ENCODE results near the gene PCCB. TPM values are rescaled to one million over a fixed set of nuclear protein-coding genes. Genes with fewer than 3 reads are reported as not detected.

The PCCB gene
- total RNA-seq, 2 donors from 2014 or later, result 19.3 to 22.6 TPM

DNA sequence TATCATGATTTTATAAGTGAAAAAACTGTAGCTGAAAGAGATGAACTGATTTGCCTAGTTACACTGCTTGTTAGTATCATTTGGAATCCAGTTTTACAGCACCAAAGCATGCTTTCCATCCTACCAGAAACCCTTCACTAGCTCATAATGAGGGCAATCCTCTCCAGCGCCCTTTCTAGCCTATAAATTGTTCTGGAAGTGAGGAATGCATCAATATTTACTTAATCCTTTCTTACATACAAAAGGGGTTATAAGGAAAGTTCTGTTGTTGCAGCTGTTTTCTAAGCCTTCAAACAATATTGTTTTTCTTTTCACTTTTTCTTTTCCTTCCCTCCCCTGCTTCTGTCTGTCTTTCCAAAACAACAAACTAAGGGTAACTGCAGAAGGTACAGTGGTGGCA is 11.0 kb upstream of the PCCB start:
- Histone ChIP-seq H3K27me3 (replicated peaks; ENCODE audit: insufficient read depth) (no peaks in the 10 kb centered on the region), H3K4me3 (no peak overlapping the region), H3K4me1 (ENCODE audit: control insufficient read depth in 1 of 2, low read depth in 2 of 2) (no peaks in the 10 kb centered on the region), H3K9me3 (no peaks in the 10 kb centered on the region), H3K36me3 (no peaks in the 10 kb centered on the region), H3K27ac (no peak overlapping the region)
- TF ChIP-seq, protein P1, sequence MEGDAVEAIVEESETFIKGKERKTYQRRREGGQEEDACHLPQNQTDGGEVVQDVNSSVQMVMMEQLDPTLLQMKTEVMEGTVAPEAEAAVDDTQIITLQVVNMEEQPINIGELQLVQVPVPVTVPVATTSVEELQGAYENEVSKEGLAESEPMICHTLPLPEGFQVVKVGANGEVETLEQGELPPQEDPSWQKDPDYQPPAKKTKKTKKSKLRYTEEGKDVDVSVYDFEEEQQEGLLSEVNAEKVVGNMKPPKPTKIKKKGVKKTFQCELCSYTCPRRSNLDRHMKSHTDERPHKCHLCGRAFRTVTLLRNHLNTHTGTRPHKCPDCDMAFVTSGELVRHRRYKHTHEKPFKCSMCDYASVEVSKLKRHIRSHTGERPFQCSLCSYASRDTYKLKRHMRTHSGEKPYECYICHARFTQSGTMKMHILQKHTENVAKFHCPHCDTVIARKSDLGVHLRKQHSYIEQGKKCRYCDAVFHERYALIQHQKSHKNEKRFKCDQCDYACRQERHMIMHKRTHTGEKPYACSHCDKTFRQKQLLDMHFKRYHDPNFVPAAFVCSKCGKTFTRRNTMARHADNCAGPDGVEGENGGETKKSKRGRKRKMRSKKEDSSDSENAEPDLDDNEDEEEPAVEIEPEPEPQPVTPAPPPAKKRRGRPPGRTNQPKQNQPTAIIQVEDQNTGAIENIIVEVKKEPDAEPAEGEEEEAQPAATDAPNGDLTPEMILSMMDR (IDR thresholded peaks at IDR 0.05), result no peak
- DNase-seq (ENCODE audit: low spot score) (no peak), ATAC-seq (ENCODE audit: insufficient number of reproducible peaks, low FRiP score, low read depth) (no peak)

DNA sequence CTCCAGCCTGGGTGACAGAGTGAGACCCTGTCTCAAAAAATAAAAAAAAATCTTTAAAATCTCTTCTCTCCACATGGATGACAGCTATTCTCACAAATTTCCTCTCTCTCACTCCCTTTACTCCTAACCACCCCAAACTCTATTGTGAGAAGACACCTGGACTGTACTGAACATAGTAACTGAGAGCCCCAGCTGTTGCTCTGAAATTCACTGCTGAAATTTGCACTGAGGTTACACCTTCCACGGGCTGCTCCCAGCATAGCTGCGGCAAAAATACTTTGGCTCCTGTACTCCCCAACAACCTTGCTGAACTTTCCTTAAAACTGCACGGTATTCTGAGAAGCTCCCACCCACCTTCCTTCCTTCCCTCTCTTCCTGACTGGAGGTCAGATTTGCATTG is 4.4 kb upstream of the PCCB start:
- H3K27me3 ChIP-seq (replicated peaks; ENCODE audit: insufficient read depth), result no peaks in the 10 kb centered on the region
- no peak overlapping the region for H3K4me3 ChIP-seq
- DNase-seq (ENCODE audit: low spot score) (no peak), ATAC-seq (ENCODE audit: insufficient number of reproducible peaks, low FRiP score, low read depth) (no peak)
- TF ChIP-seq, protein P1 (IDR thresholded peaks at IDR 0.05), result no peak
- no peaks in the 10 kb centered on the region for H3K36me3 ChIP-seq
- no peaks in the 10 kb centered on the region for H3K9me3 ChIP-seq
- H3K27ac ChIP-seq, result no peak overlapping the region
- H3K4me1 ChIP-seq (ENCODE audit: control insufficient read depth in 1 of 2, low read depth in 2 of 2), result no peaks in the 10 kb centered on the region

DNA sequence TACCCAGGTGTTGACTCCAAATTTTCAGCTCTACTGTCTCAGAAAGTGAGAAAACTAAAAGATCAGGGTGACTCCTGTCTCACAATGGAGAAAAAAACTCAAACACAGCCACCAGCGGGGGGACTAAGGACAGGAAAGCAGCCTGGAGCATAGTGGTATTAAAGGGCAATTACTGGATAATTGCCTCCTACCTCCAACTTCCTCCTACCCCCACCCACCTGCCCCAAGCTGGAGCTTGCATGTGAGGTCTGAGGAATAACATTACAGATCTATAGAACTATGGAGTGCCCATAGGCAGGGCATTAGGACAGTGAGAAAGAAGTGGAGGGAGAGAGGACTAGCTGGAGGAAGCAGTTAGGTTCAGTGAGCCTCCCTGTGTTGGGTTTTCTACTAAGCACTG is 2.7 kb upstream of the PCCB start:
- TF ChIP-seq, protein P1 (IDR thresholded peaks at IDR 0.05), result no peak
- Histone ChIP-seq H3K9me3 (no peaks in the 10 kb centered on the region), H3K27ac (no peak overlapping the region), H3K4me1 (ENCODE audit: control insufficient read depth in 1 of 2, low read depth in 2 of 2) (peaks cover 0 to 9% of the 10 kb centered on the region in 2 donors), H3K36me3 (no peaks in the 10 kb centered on the region), H3K27me3 (replicated peaks; ENCODE audit: insufficient read depth) (no peaks in the 10 kb centered on the region), H3K4me3 (no peak overlapping the region)
- no peak for DNase-seq (ENCODE audit: low spot score)
- no peak for ATAC-seq (ENCODE audit: insufficient number of reproducible peaks, low FRiP score, low read depth)

DNA sequence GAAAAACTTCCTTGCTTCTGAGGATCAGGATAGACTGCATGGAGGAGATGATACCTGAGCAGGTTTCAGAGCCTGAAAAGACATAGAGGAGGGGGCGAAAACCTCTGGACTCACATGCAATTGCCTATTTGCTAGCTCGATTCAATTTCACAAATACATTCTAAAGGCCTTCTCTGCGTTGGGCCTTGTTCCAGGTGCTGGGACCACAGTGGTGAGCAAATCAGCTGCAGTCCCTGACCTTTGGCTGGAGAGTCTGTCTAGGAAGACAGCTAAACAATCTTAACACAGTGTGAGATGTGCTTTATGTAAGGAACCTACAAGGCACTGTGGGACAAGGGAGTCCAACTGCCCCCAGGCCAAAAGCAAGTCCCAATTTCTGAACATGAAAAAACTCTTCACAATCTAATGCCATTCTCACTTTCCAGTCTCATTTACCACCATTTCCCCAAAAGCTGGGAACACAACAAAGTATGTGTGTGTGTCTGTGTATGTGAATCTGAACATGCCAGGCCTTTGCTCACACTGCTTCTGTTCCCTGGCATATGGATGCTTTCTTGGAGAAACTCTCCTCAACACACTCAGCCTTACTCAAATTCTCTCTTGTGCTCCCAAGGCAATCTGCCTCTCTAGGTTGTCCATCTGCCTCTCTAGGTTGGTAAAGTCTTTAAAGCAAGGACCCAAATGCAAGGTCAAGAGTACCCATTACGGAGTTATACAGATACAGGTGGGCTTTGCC is 2.1 kb upstream of the PCCB start:
- Histone ChIP-seq H3K9me3 (no peaks in the 10 kb centered on the region), H3K4me3 (no peak overlapping the region), H3K27ac (no peak overlapping the region), H3K36me3 (no peaks in the 10 kb centered on the region), H3K4me1 (ENCODE audit: control insufficient read depth in 1 of 2, low read depth in 2 of 2) (peaks cover 0 to 9% of the 10 kb centered on the region in 2 donors), H3K27me3 (replicated peaks; ENCODE audit: insufficient read depth) (no peaks in the 10 kb centered on the region)
- DNase-seq (ENCODE audit: low spot score) (no peak), ATAC-seq (ENCODE audit: insufficient number of reproducible peaks, low FRiP score, low read depth) (no peak)
- TF ChIP-seq, protein P1 (IDR thresholded peaks at IDR 0.05), result no peak

DNA sequence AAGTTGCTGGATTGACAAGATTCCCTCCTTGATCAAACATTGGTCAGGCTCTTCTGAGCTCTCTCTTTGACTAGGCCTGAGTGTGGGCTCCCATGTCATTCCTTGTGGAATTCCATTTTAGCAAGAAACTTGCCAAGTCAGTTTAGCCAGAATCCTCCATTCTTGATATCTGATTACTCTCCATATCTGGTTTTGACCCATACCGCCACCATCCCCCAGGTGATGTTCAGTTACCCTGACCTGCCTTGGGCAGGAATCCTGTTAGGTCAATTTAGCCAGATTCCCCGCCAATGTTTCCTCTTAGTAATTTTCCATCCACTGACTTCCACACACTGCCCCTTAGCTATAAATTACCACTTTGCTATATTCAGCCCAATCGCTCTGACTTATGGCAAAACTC is 1.0 kb upstream of the PCCB start:
- TF ChIP-seq, protein P1 (IDR thresholded peaks at IDR 0.05), result no peak
- no peaks in the 10 kb centered on the region for H3K9me3 ChIP-seq
- no peak overlapping the region for H3K27ac ChIP-seq
- ATAC-seq (ENCODE audit: insufficient number of reproducible peaks, low FRiP score, low read depth) (no peak), DNase-seq (ENCODE audit: low spot score) (no peak)
- H3K27me3 ChIP-seq (replicated peaks; ENCODE audit: insufficient read depth), result no peaks in the 10 kb centered on the region
- no peaks in the 10 kb centered on the region for H3K36me3 ChIP-seq
- H3K4me3 ChIP-seq, result no peak overlapping the region
- H3K4me1 ChIP-seq (ENCODE audit: control insufficient read depth in 1 of 2, low read depth in 2 of 2), result peaks cover 0 to 9% of the 10 kb centered on the region in 2 donors
